Lung (tissue), 12 donors: ENCODE measurements around the gene NOP9. TPM values are rescaled to one million over a fixed set of nuclear protein-coding genes. Genes with fewer than 3 reads are reported as not detected.

Experiments
- ATAC-seq: fragments of 200-7000 bp; cut with Tn5 transposase; one replicate; pipeline ENCODE4 v1.9.1; 2020; ENCODE audit warnings: moderate number of reproducible peaks; ENCODE audit not compliant: insufficient read depth, low FRiP score
- DNase-seq, 3 donors: peaks; one replicate each; pipeline ENCODE4 v3.0.0-alpha.2; 2013 to 2017
- H3K27ac ChIP-seq, 2 donors: one replicate each; pipeline ENCODE4 v1.5.1; 2013; ENCODE audit warnings: mild to moderate bottlenecking in 2 of 2, moderate library complexity in 2 of 2, control low read depth in 1 of 2, inconsistent platforms in 1 of 2, low read depth in 1 of 2, low read length in 1 of 2
- H3K27me3 ChIP-seq, 3 donors: one replicate each; pipeline ENCODE4 v1.5.1; 2013; ENCODE audit warnings: low read length in 2 of 3; ENCODE audit not compliant: control insufficient read depth in 3 of 3, insufficient read depth in 3 of 3
- H3K36me3 ChIP-seq, 4 donors: one replicate each; pipeline ENCODE4 v1.5.1; 2013; ENCODE audit warnings: low read length in 4 of 4, mild to moderate bottlenecking in 1 of 4, moderate library complexity in 1 of 4; ENCODE audit not compliant: control insufficient read depth in 4 of 4, insufficient read depth in 4 of 4
- H3K4me1 ChIP-seq, 5 donors: one replicate each; pipeline ENCODE4 v1.5.1; 2013; ENCODE audit warnings: low read length in 5 of 5, mild to moderate bottlenecking in 2 of 5, moderate library complexity in 1 of 5; ENCODE audit not compliant: control insufficient read depth in 5 of 5, insufficient read depth in 5 of 5
- H3K4me3 ChIP-seq: one replicate; pipeline ENCODE4 v1.5.1; 2013; ENCODE audit warnings: mild to moderate bottlenecking, control low read depth, moderate library complexity
- H3K9ac ChIP-seq, 2 donors: one replicate each; pipeline ENCODE4 v1.5.1; 2013; ENCODE audit warnings: low read length in 2 of 2, control low read depth in 1 of 2; ENCODE audit not compliant: insufficient read depth in 1 of 2
- H3K9me3 ChIP-seq, 4 donors: one replicate each; pipeline ENCODE4 v1.5.1; 2013; ENCODE audit warnings: low read length in 3 of 4, mild to moderate bottlenecking in 1 of 4, moderate library complexity in 1 of 4; ENCODE audit not compliant: control insufficient read depth in 4 of 4, insufficient read depth in 3 of 4
- WGBS, 2 donors: extraction: QIAGEN DNeasy Blood & Tissue Kit; methylation state at CpG; one replicate each; pipeline ENCODE4 v1.1.7; 2013; 5-methylcytosine and 5-hydroxymethylcytosine counted together
- polyA plus RNA-seq, 2 donors: library from polyadenylated mRNA; stranded (reverse); fragments of 200-250 nt; gene quantifications; one replicate each; pipeline ENCODE4 v1.2.1, GENCODE V29; 2013
- total RNA-seq, 2 donors: library from RNA; depleted of rRNA in 1 of 2; stranded (reverse); fragments of >200 nt in 1 of 2; gene quantifications; one replicate each; pipeline ENCODE4 v1.2.1, GENCODE V29; 2014 to 2021
- TF ChIP-seq, protein P1 (sequence below): IDR thresholded peaks from 2 replicates; pipeline ENCODE4 v1.5.1; 2012; ENCODE audit warnings: mild to moderate bottlenecking; ENCODE audit errors: control extremely low read depth, extremely low read depth
- donor health status: control.
- donor health status: control.
- donor health status: Bipolar disorder and iron deficiency.
- donor health status: healthy.
- donor health status: DM: yes; HTN: yes; CAD: no.

Gene NOP9
- total and polyA plus RNA-seq, 4 donors: 12.1 to 25.9 (median 13.8) TPM

- Histone ChIP-seq H3K9me3 (no peaks in the 10 kb centered on the region), H3K36me3 (peaks cover 0 to 5% (median 0%) of the 10 kb centered on the region in 4 donors), H3K27me3 (peaks cover 0 to 65% (median 48%) of the 10 kb centered on the region in 3 donors), H3K27ac (peak within 1 kb of the TSS in 1 of 2 donors; percentile 80), H3K9ac (peak within 1 kb of the TSS; percentile 5 to 44), H3K4me3 (peak within 1 kb of the TSS; percentile 44), H3K4me1 (peaks cover 0 to 22% (median 11%) of the 10 kb centered on the region in 5 donors)
- DNase-seq: peak in 2 of 3 donors; percentile 18 to 38
- peak; percentile 66 for ATAC-seq
- WGBS, 2 donors: 6% methylated on average over 51 of the region's 51 CpGs
- TF ChIP-seq, protein P1, sequence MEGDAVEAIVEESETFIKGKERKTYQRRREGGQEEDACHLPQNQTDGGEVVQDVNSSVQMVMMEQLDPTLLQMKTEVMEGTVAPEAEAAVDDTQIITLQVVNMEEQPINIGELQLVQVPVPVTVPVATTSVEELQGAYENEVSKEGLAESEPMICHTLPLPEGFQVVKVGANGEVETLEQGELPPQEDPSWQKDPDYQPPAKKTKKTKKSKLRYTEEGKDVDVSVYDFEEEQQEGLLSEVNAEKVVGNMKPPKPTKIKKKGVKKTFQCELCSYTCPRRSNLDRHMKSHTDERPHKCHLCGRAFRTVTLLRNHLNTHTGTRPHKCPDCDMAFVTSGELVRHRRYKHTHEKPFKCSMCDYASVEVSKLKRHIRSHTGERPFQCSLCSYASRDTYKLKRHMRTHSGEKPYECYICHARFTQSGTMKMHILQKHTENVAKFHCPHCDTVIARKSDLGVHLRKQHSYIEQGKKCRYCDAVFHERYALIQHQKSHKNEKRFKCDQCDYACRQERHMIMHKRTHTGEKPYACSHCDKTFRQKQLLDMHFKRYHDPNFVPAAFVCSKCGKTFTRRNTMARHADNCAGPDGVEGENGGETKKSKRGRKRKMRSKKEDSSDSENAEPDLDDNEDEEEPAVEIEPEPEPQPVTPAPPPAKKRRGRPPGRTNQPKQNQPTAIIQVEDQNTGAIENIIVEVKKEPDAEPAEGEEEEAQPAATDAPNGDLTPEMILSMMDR: no peak
Observed at GRCh38 chr14:24339284-24340151, 39.9 kb downstream of the NOP9 start, which contains the start of gene RIPK3. TSS of gene RIPK3 (minus strand) at chr14:24339991. CDS start at chr14:24339826, 165 bp downstream.

GRCh38 chr14:24340606-24341005 is 41.0 kb downstream of the NOP9 start:
- no peaks in the 10 kb centered on the region for H3K9me3 ChIP-seq
- H3K27ac ChIP-seq: no peak overlapping the region
- 98 to 100% methylated on average over 1 of the region's 1 CpG for WGBS, 2 donors
- no peak overlapping the region for H3K9ac ChIP-seq
- no peak overlapping the region for H3K4me3 ChIP-seq
- TF ChIP-seq, protein P1: no peak
- H3K4me1 ChIP-seq: peaks cover 0 to 17% (median 7%) of the 10 kb centered on the region in 5 donors
- H3K27me3 ChIP-seq: peaks cover 0 to 54% (median 44%) of the 10 kb centered on the region in 3 donors
- no peak for DNase-seq
- ATAC-seq: no peak
- H3K36me3 ChIP-seq: peaks cover 0 to 5% (median 0%) of the 10 kb centered on the region in 4 donors

DNA sequence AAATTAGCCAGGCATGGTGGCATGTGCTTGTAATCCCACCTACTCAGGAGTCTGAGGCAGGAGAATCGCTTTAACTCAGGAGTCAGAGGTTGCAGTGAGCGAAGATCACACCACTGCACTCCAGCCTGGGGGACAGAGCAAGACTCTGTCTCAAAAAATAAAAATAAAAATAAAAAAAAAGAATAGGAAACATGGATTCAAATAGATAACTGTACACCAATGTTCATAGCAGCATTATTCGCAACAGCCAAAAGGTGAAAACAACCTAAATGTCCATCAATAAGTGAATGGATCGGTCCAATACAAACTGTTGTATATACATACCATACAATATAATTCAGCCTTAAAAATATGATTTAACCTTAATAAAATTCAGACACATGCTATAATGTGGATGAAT is 43.2 kb downstream of the NOP9 start:
- H3K27ac ChIP-seq: no peak overlapping the region
- no peaks in the 10 kb centered on the region for H3K9me3 ChIP-seq
- H3K4me1 ChIP-seq: peaks cover 0 to 14% (median 7%) of the 10 kb centered on the region in 5 donors
- H3K4me3 ChIP-seq: no peak overlapping the region
- no peaks in the 10 kb centered on the region for H3K36me3 ChIP-seq
- ATAC-seq (no peak), DNase-seq (no peak)
- TF ChIP-seq, protein P1: no peak
- peaks cover 0 to 33% (median 32%) of the 10 kb centered on the region in 3 donors for H3K27me3 ChIP-seq
- WGBS, 2 donors: 96 to 99% methylated on average over 4 of the region's 4 CpGs
- H3K9ac ChIP-seq: no peak overlapping the region
